ENCODE results near the gene AKAP6.

Gene AKAP6

GRCh38 chr14:32413967-32414640 is 85.0 kb downstream of the AKAP6 start:
- TF ChIP-seq CTCF (IDR thresholded peaks at IDR 0.05): no peak

GRCh38 chr14:32414808-32415255 is 85.7 kb downstream of the AKAP6 start:
- TF ChIP-seq CTCF (IDR thresholded peaks at IDR 0.05): no peak

- no peak for TF ChIP-seq CTCF (IDR thresholded peaks at IDR 0.05)
Measured at GRCh38 chr14:32417956-32418552, 89.0 kb downstream of the AKAP6 start.

GRCh38 chr14:32419429-32419828 is 90.3 kb downstream of the AKAP6 start:
- TF ChIP-seq CTCF (IDR thresholded peaks at IDR 0.05): no peak

- no peak for TF ChIP-seq CTCF (IDR thresholded peaks at IDR 0.05)
Measured at GRCh38 chr14:32421781-32422180, 92.7 kb downstream of the AKAP6 start.

- no peak for TF ChIP-seq CTCF (IDR thresholded peaks at IDR 0.05)
Measured at GRCh38 chr14:32422440-32422839, 93.3 kb downstream of the AKAP6 start.

- no peak for TF ChIP-seq CTCF (IDR thresholded peaks at IDR 0.05)
Measured at GRCh38 chr14:32426028-32426427, 96.9 kb downstream of the AKAP6 start.
